WTC11 (cell line): Measurements from ENCODE around the gene ZBTB25. TPM values are rescaled to one million over a fixed set of nuclear protein-coding genes. Genes with fewer than 3 reads are reported as not detected.

Experiments
- ATAC-seq: fragments of 200-7000 bp; cut with Tn5 transposase; 2 replicates; pipeline ENCODE4 v1.10.0; 2021; ENCODE audit warnings: mild to moderate bottlenecking, moderate library complexity
- CTCF ChIA-PET: fragments of 300-600 bp; sonication (Branson Sonifier 250); formaldehyde crosslinking; loops from one replicate; lab custom pipeline; 2021; ENCODE audit warnings: antibody characterized with exemption; lab: Charles Lee
- POLR2A ChIA-PET: fragments of 350-600 bp; sonication (Branson Sonifier 250); formaldehyde crosslinking; loops from one replicate; lab custom pipeline; 2021; ENCODE audit warnings: antibody characterized with exemption; lab: Charles Lee
- DNase-seq: peaks from one replicate; pipeline ENCODE4 v3.0.0; 2021; ENCODE audit warnings: low spot score
- H3K27ac Mint-ChIP-seq: 2 replicates; pipeline ENCODE4 v1.8.0; 2021; ENCODE audit warnings: mixed read lengths
- H3K27me3 Mint-ChIP-seq: 2 replicates; pipeline ENCODE4 v1.8.0; 2021; ENCODE audit warnings: low read depth, mild to moderate bottlenecking, moderate library complexity, mixed read lengths
- H3K36me3 Mint-ChIP-seq: 2 replicates; pipeline ENCODE4 v1.8.0; 2021; ENCODE audit warnings: mixed read lengths
- H3K4me1 Mint-ChIP-seq: 2 replicates; pipeline ENCODE4 v1.8.0; 2022; ENCODE audit warnings: mixed read lengths
- H3K4me3 Mint-ChIP-seq: 2 replicates; pipeline ENCODE4 v1.8.0; 2021; ENCODE audit warnings: mild to moderate bottlenecking, moderate library complexity, mixed read lengths
- H3K9me3 Mint-ChIP-seq: 2 replicates; pipeline ENCODE4 v1.8.0; 2021; ENCODE audit warnings: mixed read lengths
- CBFB ChIP-seq: sonication (generic); formaldehyde crosslinking; IDR thresholded peaks from 2 replicates; pipeline ENCODE4 v1.8.1; 2022; ENCODE audit warnings: mild to moderate bottlenecking, low read depth, missing genetic modification reagents
- EMX1 ChIP-seq: fragments of 250-450 bp; sonication (Bioruptor Pico); IDR thresholded peaks from 2 replicates; pipeline ENCODE4 v1.8.0; 2021; ENCODE audit warnings: mild to moderate bottlenecking
- NFATC4 ChIP-seq: fragments of 250-450 bp; sonication (Bioruptor Pico); IDR thresholded peaks from 2 replicates; pipeline ENCODE4 v1.9.0; 2021; ENCODE audit warnings: mild to moderate bottlenecking
- NFYB ChIP-seq: sonication (generic); formaldehyde crosslinking; conservative IDR thresholded peaks from 2 replicates; pipeline ENCODE4 v1.8.0; 2022; ENCODE audit warnings: low read depth, missing genetic modification reagents
- OVOL2 ChIP-seq: fragments of 250-450 bp; sonication (Bioruptor Pico); IDR thresholded peaks from 2 replicates; pipeline ENCODE4 v1.9.0; 2021; ENCODE audit warnings: mild to moderate bottlenecking, borderline replicate concordance
- RELA ChIP-seq: sonication (generic); formaldehyde crosslinking; IDR thresholded peaks from 2 replicates; pipeline ENCODE4 v1.8.1; 2022; ENCODE audit warnings: missing genetic modification reagents, mild to moderate bottlenecking, borderline replicate concordance
- SOX15 ChIP-seq: fragments of 250-450 bp; sonication (Bioruptor Pico); IDR thresholded peaks from 2 replicates; pipeline ENCODE4 v1.9.0; 2021; ENCODE audit warnings: mild to moderate bottlenecking
- USF2 ChIP-seq: sonication (generic); formaldehyde crosslinking; IDR thresholded peaks from 2 replicates; pipeline ENCODE4 v1.8.1; 2023; ENCODE audit warnings: mild to moderate bottlenecking, missing genetic modification reagents, moderate library complexity
- ZNF219 ChIP-seq: sonication (generic); formaldehyde crosslinking; IDR thresholded peaks from 2 replicates; pipeline ENCODE4 v1.8.0; 2023; ENCODE audit warnings: missing genetic modification reagents, mild to moderate bottlenecking, borderline replicate concordance
- ZNF232 ChIP-seq: sonication (generic); formaldehyde crosslinking; IDR thresholded peaks from 2 replicates; pipeline ENCODE4 v1.8.0; 2022; ENCODE audit warnings: mild to moderate bottlenecking, missing genetic modification reagents
- ZNF317 ChIP-seq: sonication (generic); formaldehyde crosslinking; IDR thresholded peaks from 2 replicates; pipeline ENCODE4 v1.8.1; 2023; ENCODE audit warnings: low read depth, mild to moderate bottlenecking, moderate library complexity, missing genetic modification reagents, borderline replicate concordance
- ZSCAN18 ChIP-seq: fragments of 250-450 bp; sonication (Bioruptor Pico); IDR thresholded peaks from 2 replicates; pipeline ENCODE4 v2.1.2; 2022; ENCODE audit warnings: mild to moderate bottlenecking, moderate library complexity
- total RNA-seq: library from RNA; stranded (reverse); gene quantifications from 3 replicates; pipeline ENCODE4 v1.2.3, GENCODE V29; 2021
- TF ChIP-seq, protein P1 (sequence below): sonication (generic); formaldehyde crosslinking; IDR thresholded peaks from 2 replicates; pipeline ENCODE4 v1.8.1; 2023; ENCODE audit warnings: mild to moderate bottlenecking, missing genetic modification reagents, moderate library complexity
- TF ChIP-seq, protein P2 (sequence below): fragments of 250-450 bp; sonication (Bioruptor Pico); IDR thresholded peaks from 2 replicates; pipeline ENCODE4 v1.9.0; 2021; ENCODE audit warnings: mild to moderate bottlenecking, borderline replicate concordance
- TF ChIP-seq, protein P3 (sequence below): sonication (generic); formaldehyde crosslinking; IDR thresholded peaks from 2 replicates; pipeline ENCODE4 v1.8.1; 2022; ENCODE audit warnings: mild to moderate bottlenecking, missing genetic modification reagents, moderate library complexity, borderline replicate concordance

The ZBTB25 gene
- total RNA-seq, 1 experiment from 2014 or later, result 11.9 TPM

DNA sequence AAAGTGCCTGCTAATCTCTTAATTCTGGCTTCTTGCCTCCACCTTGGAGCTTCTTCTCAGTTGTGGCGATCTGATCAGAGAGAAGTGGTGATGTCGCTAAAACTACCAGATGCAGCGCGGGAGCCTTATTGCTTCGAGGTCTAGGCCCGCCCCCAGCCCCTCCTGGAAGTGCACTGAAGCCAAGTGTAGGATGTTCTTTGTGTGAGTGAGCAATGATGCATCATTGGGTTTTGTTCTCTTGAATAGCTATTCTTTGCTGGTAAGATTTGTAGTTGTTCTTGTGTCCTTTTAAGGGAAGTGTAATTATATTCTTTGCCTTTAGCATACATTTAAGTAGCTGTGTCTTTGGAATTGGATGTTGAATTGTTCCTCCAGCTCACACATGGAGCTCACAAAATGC is 79.7 kb downstream of the ZBTB25 start:
- ChIA-PET CTCF (no interaction called here), POLR2A (no interaction called here)
- peaks cover 86% of the 10 kb centered on the region for H3K36me3 Mint-ChIP-seq
- TF ChIP-seq CBFB (CRISPR knock-in tag), result no peak
- TF ChIP-seq ZNF232 (CRISPR knock-in tag), result no peak
- TF ChIP-seq USF2, result no peak
- TF ChIP-seq, protein P1, sequence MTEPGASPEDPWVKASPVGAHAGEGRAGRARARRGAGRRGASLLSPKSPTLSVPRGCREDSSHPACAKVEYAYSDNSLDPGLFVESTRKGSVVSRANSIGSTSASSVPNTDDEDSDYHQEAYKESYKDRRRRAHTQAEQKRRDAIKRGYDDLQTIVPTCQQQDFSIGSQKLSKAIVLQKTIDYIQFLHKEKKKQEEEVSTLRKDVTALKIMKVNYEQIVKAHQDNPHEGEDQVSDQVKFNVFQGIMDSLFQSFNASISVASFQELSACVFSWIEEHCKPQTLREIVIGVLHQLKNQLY (CRISPR knock-in tag), result no peak
- TF ChIP-seq, protein P2, sequence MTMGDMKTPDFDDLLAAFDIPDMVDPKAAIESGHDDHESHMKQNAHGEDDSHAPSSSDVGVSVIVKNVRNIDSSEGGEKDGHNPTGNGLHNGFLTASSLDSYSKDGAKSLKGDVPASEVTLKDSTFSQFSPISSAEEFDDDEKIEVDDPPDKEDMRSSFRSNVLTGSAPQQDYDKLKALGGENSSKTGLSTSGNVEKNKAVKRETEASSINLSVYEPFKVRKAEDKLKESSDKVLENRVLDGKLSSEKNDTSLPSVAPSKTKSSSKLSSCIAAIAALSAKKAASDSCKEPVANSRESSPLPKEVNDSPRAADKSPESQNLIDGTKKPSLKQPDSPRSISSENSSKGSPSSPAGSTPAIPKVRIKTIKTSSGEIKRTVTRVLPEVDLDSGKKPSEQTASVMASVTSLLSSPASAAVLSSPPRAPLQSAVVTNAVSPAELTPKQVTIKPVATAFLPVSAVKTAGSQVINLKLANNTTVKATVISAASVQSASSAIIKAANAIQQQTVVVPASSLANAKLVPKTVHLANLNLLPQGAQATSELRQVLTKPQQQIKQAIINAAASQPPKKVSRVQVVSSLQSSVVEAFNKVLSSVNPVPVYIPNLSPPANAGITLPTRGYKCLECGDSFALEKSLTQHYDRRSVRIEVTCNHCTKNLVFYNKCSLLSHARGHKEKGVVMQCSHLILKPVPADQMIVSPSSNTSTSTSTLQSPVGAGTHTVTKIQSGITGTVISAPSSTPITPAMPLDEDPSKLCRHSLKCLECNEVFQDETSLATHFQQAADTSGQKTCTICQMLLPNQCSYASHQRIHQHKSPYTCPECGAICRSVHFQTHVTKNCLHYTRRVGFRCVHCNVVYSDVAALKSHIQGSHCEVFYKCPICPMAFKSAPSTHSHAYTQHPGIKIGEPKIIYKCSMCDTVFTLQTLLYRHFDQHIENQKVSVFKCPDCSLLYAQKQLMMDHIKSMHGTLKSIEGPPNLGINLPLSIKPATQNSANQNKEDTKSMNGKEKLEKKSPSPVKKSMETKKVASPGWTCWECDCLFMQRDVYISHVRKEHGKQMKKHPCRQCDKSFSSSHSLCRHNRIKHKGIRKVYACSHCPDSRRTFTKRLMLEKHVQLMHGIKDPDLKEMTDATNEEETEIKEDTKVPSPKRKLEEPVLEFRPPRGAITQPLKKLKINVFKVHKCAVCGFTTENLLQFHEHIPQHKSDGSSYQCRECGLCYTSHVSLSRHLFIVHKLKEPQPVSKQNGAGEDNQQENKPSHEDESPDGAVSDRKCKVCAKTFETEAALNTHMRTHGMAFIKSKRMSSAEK (CRISPR knock-in tag), result no peak
- no peak for TF ChIP-seq NFATC4 (CRISPR knock-in tag)
- DNase-seq (no peak), ATAC-seq (no peak)
- H3K4me3 Mint-ChIP-seq, result no peak overlapping the region
- H3K27ac Mint-ChIP-seq, result peak overlapping the region; percentile 27
- no peaks in the 10 kb centered on the region for H3K9me3 Mint-ChIP-seq
- H3K27me3 Mint-ChIP-seq, result no peaks in the 10 kb centered on the region
- no peaks in the 10 kb centered on the region for H3K4me1 Mint-ChIP-seq

DNA sequence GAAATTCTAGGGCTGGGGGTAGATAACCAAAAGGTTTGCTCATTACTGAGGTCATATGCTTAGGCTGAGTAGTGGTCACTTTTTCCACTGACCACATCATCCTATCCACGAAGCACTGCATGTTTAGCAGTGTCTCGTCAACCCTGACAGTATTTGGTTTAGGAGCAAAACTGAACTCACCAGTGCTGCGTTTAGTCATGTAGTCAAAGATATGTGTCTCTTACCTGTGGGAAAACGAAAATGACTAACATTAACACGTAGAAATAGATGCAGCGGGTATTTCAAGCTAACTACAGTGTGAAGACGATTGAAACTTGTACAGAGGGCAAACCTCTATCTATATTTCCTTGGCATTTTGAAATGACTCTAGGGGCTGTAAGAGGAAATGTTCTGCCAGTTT is 80.9 kb downstream of the ZBTB25 start:
- no peaks in the 10 kb centered on the region for H3K4me1 Mint-ChIP-seq
- H3K27me3 Mint-ChIP-seq, result no peaks in the 10 kb centered on the region
- POLR2A ChIA-PET, result no interaction called here
- no peak for TF ChIP-seq OVOL2
- TF ChIP-seq, protein P3, sequence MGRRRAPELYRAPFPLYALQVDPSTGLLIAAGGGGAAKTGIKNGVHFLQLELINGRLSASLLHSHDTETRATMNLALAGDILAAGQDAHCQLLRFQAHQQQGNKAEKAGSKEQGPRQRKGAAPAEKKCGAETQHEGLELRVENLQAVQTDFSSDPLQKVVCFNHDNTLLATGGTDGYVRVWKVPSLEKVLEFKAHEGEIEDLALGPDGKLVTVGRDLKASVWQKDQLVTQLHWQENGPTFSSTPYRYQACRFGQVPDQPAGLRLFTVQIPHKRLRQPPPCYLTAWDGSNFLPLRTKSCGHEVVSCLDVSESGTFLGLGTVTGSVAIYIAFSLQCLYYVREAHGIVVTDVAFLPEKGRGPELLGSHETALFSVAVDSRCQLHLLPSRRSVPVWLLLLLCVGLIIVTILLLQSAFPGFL (CRISPR knock-in tag), result no peak
- no peak for TF ChIP-seq RELA (CRISPR knock-in tag)
- no peak for TF ChIP-seq ZSCAN18
- TF ChIP-seq, protein P1 (CRISPR knock-in tag), result no peak
- TF ChIP-seq NFYB, result no peak
- no peak for TF ChIP-seq ZNF219
- TF ChIP-seq EMX1 (CRISPR knock-in tag), result no peak
- no peak for TF ChIP-seq SOX15 (CRISPR knock-in tag)
- TF ChIP-seq ZNF317 (CRISPR knock-in tag), result no peak
- TF ChIP-seq, all 79 proteins: peak for 0
- ATAC-seq, result no peak
- CTCF ChIA-PET, result interaction anchor here (0.5 to 2.3 kb wide), 2 partner anchors 7 to 66 kb away, joined by 3 to 17 read pairs; no protein-coding TSS in a partner anchor
- Mint-ChIP-seq H3K4me3 (no peak overlapping the region), H3K36me3 (peaks cover 86% of the 10 kb centered on the region), H3K9me3 (no peaks in the 10 kb centered on the region), H3K27ac (peak overlapping the region; percentile 10; the same call in 1 of the 2 replicates)
- no peak for DNase-seq
